Nasal cavity respiratory epithelium epithelial cell of viscerocranial mucosa (primary cell): ENCODE data around the gene KRT75. TPM values are rescaled to one million over a fixed set of nuclear protein-coding genes. Genes with fewer than 3 reads are reported as not detected.

Source experiments
- total RNA-seq: library from RNA; depleted of rRNA; stranded (reverse); fragments of >200 nt; gene quantifications from 2 replicates; pipeline ENCODE4 v1.2.3, GENCODE V29; 2014

Gene KRT75
- total RNA-seq, result 0.78 and 5.1 TPM in 2 replicates

DNA sequence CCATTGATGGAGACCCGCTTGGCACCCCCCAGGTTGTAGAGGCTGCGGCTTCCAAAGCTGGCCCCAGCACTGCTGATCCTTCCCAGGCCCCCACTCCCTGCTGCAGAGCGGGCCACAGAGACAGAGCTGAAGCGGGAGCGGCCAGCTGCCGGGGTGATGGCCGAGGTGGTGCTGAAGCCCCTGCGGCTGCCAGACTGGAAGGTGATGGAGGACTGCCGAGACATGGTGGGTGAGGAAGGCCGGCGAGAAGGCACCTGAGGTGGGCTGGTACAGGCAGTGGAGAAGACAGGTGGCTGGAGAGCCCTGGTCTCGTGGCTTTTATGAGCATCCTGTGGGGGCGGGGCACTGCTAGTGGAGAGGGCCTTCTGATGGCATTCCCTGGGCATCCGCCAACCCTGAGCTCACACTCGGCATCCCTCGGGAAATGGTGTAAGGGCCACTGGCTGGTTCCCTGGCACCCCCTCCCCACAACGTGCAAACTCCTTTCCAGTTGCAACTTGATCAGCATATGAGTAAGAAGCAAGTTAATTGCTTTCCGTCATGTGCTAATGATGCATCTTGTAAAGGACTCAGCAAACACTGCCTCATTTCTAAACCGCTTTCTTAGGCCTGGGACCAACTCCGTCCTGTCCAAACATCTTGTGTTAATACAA, at the start of gene KRT75:
TSS of gene KRT75 (minus strand) at position 291 of the 653 bp plus-strand sequence. CDS start at position 224, 67 bp downstream.

DNA sequence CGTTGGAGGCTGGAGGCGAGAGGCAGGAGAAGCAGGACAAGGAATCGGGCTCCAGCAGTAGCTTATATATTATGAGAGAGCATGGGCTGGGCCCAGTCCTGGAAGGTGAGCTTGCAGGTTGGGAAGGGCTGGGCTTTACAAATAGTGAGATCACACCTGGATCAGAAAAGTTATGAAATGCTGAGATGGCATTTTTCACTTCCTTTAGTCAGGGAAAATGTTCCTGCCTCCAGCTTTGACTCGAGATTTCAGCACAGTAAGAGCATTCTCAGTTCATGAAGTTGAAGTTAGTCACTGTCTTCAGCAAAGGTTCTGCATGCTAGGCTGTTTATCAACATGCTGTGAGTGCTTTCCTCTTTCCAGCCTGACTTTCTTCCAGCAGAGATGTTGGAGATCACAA, 39.6 kb upstream of the KRT75 start, which contains the start of gene KRT6C:
TSS of gene KRT6C (minus strand) at position 38 of the 400 bp plus-strand sequence. CDS start 68 bp downstream, outside the sequence.

GRCh38 chr12:52452101-52452500, 17.9 kb upstream of the KRT75 start, which contains the start of gene KRT6B:
TSS of gene KRT6B (minus strand) at chr12:52452146. CDS start at chr12:52452078, 68 bp downstream.

DNA sequence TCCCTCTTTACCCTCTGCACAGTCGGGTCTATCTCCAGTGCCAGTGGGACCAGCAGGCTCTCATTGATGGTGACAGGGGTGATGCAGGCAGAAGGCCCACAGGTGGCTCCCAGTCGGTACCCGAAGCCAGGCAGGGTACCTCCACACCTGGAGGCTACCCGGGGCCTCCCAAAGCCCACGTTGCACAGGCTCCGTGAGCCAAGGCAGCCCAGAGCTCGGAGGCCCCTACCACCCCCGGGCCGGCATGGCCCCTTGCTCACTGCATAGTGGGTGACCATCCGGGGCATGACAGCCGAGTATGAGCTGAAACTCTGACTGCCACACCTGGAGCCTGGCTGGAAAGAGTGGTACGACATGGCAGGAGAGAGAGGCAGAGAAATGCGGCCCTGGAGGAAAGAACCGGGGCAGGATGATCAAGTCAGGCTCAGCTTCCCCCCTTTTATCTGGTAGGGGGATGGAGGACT, 28.2 kb downstream of the KRT75 start, which contains the start of gene KRT82:
TSS of gene KRT82 (minus strand) at position 414 of the 464 bp plus-strand sequence. CDS start at position 356, 58 bp downstream.

DNA sequence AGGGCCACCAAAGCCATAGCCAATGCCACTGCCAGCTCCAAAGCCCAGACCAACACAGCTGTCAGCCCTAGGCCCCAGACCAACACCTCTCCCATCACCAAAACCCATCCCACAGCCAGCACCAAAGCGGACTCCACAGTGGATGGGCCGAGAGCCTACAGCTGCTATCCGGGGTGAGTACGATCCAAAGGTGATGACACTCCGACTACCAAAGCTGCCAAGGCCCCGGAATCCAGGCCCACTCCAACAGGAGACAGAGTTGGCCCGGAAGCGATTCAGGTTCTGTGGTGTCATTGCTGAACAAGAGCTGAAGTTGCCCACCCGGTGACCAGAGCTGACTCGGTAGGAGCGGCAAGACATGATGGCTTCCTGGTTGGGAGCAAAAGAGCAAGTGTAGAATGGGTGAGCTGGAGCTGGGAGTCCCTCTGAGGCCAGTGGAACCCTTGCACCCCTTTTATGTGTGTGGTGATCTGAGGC, 48.9 kb downstream of the KRT75 start, which contains the start of gene KRT84:
TSS of gene KRT84 (minus strand) at position 427 of the 477 bp plus-strand sequence. CDS start at position 360, 67 bp downstream.

Other genes with a start within 250 kb of the KRT75 start
- 4.6 and 80.0 TPM in 2 replicates for gene KRT80, start 242.4 kb downstream of the KRT75 start, total RNA-seq
- 655 and 771 TPM in 2 replicates for gene KRT7, start 201.1 kb downstream of the KRT75 start, total RNA-seq
- 0.07 and 1.0 TPM in 2 replicates for gene KRT86, start 159.7 kb downstream of the KRT75 start, total RNA-seq
- gene KRT81, start 142.8 kb downstream of the KRT75 start, total RNA-seq, result 9.1 and 256 TPM in 2 replicates
- not detected in 2 replicates for gene KRT83, start 113.0 kb downstream of the KRT75 start, total RNA-seq
- gene KRT85, start 66.9 kb downstream of the KRT75 start, total RNA-seq, result not detected in 2 replicates
- gene KRT84, start 48.7 kb downstream of the KRT75 start, total RNA-seq, result 0.07 TPM in 1 of 2 replicates, not detected in the other
- not detected in 2 replicates for gene KRT82, start 28.0 kb downstream of the KRT75 start, total RNA-seq
- 369 and 1,719 TPM in 2 replicates for gene KRT6B, start 17.8 kb upstream of the KRT75 start, total RNA-seq
- gene KRT6C, start 39.4 kb upstream of the KRT75 start, total RNA-seq, result 171 and 249 TPM in 2 replicates
- 14,274 and 14,814 TPM in 2 replicates for gene KRT6A, start 58.9 kb upstream of the KRT75 start, total RNA-seq
- 6,718 and 16,450 TPM in 2 replicates for gene KRT5, start 86.0 kb upstream of the KRT75 start, total RNA-seq
- gene KRT71, start 118.8 kb upstream of the KRT75 start, total RNA-seq, result not detected in 2 replicates
- gene KRT74, start 139.5 kb upstream of the KRT75 start, total RNA-seq, result 0.36 TPM in 1 of 2 replicates, not detected in the other
- gene KRT72, start 167.1 kb upstream of the KRT75 start, total RNA-seq, result not detected in 2 replicates
- gene KRT73, start 184.2 kb upstream of the KRT75 start, total RNA-seq, result not detected in 2 replicates
- not detected in 2 replicates for gene KRT2, start 217.8 kb upstream of the KRT75 start, total RNA-seq
- gene KRT1, start 246.0 kb upstream of the KRT75 start, total RNA-seq, result 0.34 TPM in 1 of 2 replicates, not detected in the other